ENCODE results near the gene WFDC1. TPM values are rescaled to one million over a fixed set of nuclear protein-coding genes. Genes with fewer than 3 reads are reported as not detected.

WFDC1 gene
- total RNA-seq, 1 donor, result under 0.01 TPM

DNA sequence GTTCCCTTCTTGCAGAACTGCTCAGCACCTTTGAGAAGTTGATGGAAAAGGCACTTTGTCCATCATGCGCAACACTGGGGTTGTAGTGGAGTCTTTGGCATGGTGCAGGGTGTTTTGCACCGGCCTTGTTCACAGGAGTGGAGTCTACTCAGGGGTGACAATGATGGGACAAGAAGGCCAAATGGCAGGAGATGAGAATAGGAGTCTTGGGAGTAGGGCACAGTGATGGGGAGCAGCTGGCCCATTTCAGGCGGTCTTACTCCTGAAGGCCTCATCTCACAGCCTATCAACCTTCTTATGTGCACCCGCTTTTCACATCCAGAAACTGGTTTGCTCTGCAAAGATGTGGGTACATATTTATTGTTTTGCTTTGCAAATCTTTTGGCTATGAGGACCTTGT, 41.5 kb upstream of the WFDC1 start:
- DNase-seq (ENCODE audit: low read depth), result no peak
- H3K4me3 ChIP-seq (ENCODE audit: low read depth, low read length), result no peak overlapping the region
- TF ChIP-seq, protein P1, sequence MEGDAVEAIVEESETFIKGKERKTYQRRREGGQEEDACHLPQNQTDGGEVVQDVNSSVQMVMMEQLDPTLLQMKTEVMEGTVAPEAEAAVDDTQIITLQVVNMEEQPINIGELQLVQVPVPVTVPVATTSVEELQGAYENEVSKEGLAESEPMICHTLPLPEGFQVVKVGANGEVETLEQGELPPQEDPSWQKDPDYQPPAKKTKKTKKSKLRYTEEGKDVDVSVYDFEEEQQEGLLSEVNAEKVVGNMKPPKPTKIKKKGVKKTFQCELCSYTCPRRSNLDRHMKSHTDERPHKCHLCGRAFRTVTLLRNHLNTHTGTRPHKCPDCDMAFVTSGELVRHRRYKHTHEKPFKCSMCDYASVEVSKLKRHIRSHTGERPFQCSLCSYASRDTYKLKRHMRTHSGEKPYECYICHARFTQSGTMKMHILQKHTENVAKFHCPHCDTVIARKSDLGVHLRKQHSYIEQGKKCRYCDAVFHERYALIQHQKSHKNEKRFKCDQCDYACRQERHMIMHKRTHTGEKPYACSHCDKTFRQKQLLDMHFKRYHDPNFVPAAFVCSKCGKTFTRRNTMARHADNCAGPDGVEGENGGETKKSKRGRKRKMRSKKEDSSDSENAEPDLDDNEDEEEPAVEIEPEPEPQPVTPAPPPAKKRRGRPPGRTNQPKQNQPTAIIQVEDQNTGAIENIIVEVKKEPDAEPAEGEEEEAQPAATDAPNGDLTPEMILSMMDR (IDR thresholded peaks at IDR 0.05; ENCODE audit: insufficient read depth, low read length), result no peak

DNA sequence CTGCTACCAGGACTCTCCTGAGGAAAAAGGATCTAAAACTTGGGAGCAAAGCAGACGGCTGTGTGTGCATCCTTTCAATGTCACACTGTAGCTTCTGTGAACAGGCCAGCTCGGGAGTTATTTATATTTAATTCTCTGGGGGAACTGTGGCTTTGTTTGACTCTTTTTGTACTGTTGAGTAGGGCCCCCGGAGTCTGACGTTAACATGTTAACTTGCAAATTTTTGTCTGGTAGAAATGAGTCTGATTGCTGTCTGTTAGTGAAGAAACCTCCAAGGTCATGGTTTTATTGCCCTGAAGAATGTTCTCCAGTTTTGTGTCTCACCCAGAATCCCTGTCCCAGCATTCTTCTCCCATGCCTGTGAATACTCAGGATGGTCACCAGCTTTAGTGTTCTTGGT, 40.6 kb upstream of the WFDC1 start:
- DNase-seq (ENCODE audit: low read depth), result no peak
- H3K4me3 ChIP-seq (ENCODE audit: low read depth, low read length), result no peak overlapping the region
- TF ChIP-seq, protein P1 (IDR thresholded peaks at IDR 0.05; ENCODE audit: insufficient read depth, low read length), result no peak

DNA sequence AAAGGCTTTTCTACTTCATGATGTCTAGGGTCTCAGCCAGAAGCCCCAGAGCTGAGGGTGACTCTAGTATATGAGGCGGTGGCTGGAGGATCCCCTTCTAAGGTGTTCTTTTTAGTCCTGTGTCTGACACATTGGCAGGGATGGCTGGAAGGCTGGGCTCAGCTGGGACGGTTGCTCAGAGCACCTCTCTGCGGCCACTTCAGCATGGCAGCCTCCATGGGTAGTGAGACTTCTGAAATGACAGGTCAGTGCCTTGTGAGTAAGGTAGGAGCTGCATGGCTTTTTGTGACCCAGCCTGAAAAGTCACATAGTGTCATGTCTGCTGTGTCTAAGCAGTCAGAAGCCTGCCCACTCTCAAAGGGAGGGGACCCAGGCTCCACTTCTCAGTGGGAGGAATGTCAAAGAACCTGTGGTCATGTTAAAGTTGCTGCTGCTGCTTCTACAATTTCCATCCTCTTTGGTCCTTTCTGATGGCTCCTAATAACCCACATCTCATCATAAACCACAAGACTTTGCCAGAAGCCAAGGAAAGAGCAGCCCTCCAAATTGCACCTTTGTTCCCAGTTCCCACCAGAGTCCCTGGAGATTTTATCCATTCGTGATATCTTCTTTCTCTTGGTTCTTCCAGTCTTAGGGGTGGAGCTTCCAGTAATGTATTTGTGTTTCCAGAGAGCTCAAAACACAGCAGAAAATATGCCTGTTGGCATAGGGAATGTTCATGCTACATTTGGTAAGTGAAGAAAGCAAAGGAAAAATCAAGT, 39.4 kb upstream of the WFDC1 start:
- TF ChIP-seq, protein P1 (IDR thresholded peaks at IDR 0.05; ENCODE audit: insufficient read depth, low read length), result no peak
- DNase-seq (ENCODE audit: low read depth), result no peak
- no peak overlapping the region for H3K4me3 ChIP-seq (ENCODE audit: low read depth, low read length)

DNA sequence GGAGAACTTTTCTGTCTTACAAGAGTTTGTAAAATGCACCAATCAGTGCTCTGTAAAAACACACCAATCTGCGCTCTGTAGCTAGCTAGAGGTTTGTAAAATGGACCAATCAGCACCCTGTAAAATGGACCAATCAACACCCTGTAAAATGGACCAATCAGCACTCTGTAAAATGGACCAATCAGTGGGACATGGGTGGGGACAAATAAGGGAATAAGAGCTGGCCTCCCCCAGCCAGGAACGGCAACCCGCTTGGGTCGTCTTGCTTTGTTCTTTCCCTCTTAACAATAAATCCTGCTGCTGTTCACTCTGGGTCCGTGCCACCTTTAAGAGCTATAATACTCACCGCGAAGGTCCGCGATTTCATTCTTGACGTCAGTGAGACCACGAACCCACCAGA, 36.4 kb upstream of the WFDC1 start:
- no peak overlapping the region for H3K4me3 ChIP-seq (ENCODE audit: low read depth, low read length)
- TF ChIP-seq, protein P1 (IDR thresholded peaks at IDR 0.05; ENCODE audit: insufficient read depth, low read length), result no peak
- no peak for DNase-seq (ENCODE audit: low read depth)

DNA sequence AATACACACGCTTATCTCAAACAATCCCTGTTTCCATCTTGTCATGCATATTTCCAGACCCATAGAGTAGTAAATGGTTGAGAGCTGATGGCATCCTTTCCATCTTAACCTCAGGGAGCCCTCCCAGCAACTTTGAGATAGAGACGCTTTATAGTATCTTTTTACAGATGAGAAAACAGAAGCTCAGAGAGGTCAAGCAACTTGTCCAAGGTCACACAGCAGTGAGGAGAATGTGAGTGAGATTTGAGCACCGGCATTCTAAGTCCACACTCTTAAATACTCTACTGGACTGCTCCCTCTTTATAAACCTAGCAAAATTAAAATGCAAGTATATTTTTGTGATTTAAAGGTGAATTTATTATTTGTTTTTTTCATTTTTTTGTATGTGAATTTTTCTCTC, 35.0 kb upstream of the WFDC1 start:
- no peak for DNase-seq (ENCODE audit: low read depth)
- TF ChIP-seq, protein P1 (IDR thresholded peaks at IDR 0.05; ENCODE audit: insufficient read depth, low read length), result no peak
- no peak overlapping the region for H3K4me3 ChIP-seq (ENCODE audit: low read depth, low read length)

DNA sequence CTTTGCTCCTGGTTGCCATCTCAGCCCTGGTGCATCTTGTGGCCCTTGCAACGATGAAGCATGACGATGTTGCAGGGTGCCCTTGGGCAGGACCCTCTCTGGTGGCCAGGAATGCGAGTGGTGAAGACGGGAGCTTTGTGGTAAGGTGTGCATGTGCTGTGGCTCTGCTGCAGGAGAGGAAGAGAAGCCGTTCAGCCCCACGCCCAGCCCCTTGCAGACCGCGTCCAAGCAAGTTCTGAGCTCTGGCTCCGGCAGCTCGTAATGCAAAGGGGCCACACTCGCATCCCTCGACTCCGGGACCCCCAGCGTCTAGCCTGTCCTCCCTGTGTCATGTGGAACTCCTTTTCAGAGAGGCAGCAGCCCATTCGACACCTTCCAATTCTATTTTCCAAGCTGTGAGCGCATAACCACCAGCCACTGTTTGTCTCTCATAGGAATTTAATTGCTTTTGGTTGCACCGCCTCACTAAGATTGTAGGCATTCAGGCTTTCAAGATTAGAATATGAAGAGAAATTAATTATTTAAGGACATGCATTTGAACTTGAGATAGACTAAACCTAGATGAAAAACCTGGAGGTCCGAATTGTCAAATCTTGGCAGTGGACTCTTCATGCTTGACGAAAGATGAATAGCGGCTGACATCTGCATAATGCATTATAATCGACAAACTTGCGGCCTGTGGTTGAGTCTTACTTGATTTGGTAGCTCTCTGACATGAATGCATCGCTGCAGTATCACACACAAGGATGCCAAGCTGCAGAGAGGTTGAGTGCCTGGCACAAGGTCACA, 33.7 kb upstream of the WFDC1 start:
- no peak overlapping the region for H3K4me3 ChIP-seq (ENCODE audit: low read depth, low read length)
- DNase-seq (ENCODE audit: low read depth), result no peak
- TF ChIP-seq, protein P1 (IDR thresholded peaks at IDR 0.05; ENCODE audit: insufficient read depth, low read length), result no peak

Measured in fibroblast of the aortic adventitia (primary cell).